Esophagus (tissue), 2 donors: Measurements from ENCODE around the gene BRD4. TPM values are rescaled to one million over a fixed set of nuclear protein-coding genes. Genes with fewer than 3 reads are reported as not detected.
A peak's percentile ranks its signal among the peaks of the same experiment; 100 is the strongest.

Experiments used
- H3K27ac ChIP-seq, 2 donors: one replicate each; pipeline ENCODE4 v1.5.1; 2013; ENCODE audit warnings: low read depth in 2 of 2, mild to moderate bottlenecking in 2 of 2, inconsistent platforms in 1 of 2, low read length in 1 of 2, moderate library complexity in 1 of 2
- H3K27me3 ChIP-seq, 2 donors: one replicate each; pipeline ENCODE4 v1.6.1; 2013; ENCODE audit warnings: low read length in 2 of 2, control low read depth in 1 of 2, mild to moderate bottlenecking in 1 of 2; ENCODE audit not compliant: insufficient read depth in 2 of 2, control insufficient read depth in 1 of 2
- H3K36me3 ChIP-seq, 2 donors: one replicate each; pipeline ENCODE4 v1.6.1; 2013; ENCODE audit warnings: low read length in 1 of 2; ENCODE audit not compliant: control insufficient read depth in 2 of 2, insufficient read depth in 2 of 2
- H3K4me1 ChIP-seq, 2 donors: one replicate each; pipeline ENCODE4 v1.6.1; 2013; ENCODE audit warnings: low read length in 1 of 2; ENCODE audit not compliant: control insufficient read depth in 2 of 2, insufficient read depth in 2 of 2
- H3K4me3 ChIP-seq, 2 donors: one replicate each; pipeline ENCODE4 v1.5.1; 2013; ENCODE audit warnings: low read length in 2 of 2, mild to moderate bottlenecking in 2 of 2, low read depth in 1 of 2, moderate library complexity in 1 of 2
- H3K9me3 ChIP-seq, 2 donors: one replicate each; pipeline ENCODE4 v1.6.1; 2013; ENCODE audit warnings: mild to moderate bottlenecking in 2 of 2, low read depth in 1 of 2, low read length in 1 of 2, moderate library complexity in 1 of 2; ENCODE audit not compliant: control insufficient read depth in 2 of 2, insufficient read depth in 1 of 2
- WGBS, 2 donors: extraction: QIAGEN DNeasy Blood & Tissue Kit; methylation state at CpG; one replicate each; pipeline ENCODE4 v1.1.7; 2013; 5-methylcytosine and 5-hydroxymethylcytosine counted together
- polyA plus RNA-seq, 2 donors: library from polyadenylated mRNA; stranded (reverse); fragments of 200-250 nt; gene quantifications; one replicate each; pipeline ENCODE4 v1.2.3, GENCODE V29; 2013
- donor health status: healthy with polysubstance abuse.
- donor health status: Bipolar disorder and iron deficiency.

Gene BRD4
- polyA plus RNA-seq, 2 donors, result 13.9 to 27.4 TPM

DNA sequence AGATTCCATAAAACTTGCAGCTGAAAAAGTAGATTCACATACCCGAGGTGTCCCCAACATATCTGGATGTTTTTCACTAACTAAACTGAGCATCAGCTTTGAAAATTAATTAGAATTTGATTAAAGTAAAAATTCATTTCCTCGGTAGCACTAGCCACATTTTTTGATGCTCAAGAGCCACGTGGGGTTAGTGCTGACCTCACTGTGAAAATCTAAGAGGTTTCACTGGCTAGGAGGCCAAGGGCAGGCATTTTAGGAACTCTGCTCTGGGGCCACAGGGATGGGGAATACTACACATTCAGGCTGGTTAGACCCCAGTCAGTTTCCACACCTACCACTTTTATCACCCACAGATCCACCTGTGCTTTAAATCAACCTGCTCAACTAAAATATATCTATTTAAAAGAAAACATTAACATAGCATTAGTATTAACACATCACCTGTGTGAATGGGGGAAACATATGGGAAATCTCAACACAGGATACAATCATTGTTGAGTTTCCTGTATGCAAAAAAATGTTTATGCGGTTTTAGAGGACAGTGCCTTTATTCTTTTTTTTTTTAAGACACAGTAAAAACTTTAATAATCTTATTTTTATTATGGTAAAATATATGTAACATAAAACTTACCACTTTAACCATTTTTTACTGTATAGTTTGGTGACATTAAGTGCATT, 45.5 kb downstream of the BRD4 start:
- peaks cover 17 to 29% of the 10 kb centered on the region in 2 donors for H3K4me1 ChIP-seq
- H3K27me3 ChIP-seq, result no peaks in the 10 kb centered on the region
- H3K9me3 ChIP-seq, result no peaks in the 10 kb centered on the region
- WGBS, 2 donors, result 42 to 47% methylated on average over 4 of the region's 4 CpGs
- no peak overlapping the region for H3K27ac ChIP-seq
- no peak overlapping the region for H3K4me3 ChIP-seq
- H3K36me3 ChIP-seq, result no peaks in the 10 kb centered on the region

DNA sequence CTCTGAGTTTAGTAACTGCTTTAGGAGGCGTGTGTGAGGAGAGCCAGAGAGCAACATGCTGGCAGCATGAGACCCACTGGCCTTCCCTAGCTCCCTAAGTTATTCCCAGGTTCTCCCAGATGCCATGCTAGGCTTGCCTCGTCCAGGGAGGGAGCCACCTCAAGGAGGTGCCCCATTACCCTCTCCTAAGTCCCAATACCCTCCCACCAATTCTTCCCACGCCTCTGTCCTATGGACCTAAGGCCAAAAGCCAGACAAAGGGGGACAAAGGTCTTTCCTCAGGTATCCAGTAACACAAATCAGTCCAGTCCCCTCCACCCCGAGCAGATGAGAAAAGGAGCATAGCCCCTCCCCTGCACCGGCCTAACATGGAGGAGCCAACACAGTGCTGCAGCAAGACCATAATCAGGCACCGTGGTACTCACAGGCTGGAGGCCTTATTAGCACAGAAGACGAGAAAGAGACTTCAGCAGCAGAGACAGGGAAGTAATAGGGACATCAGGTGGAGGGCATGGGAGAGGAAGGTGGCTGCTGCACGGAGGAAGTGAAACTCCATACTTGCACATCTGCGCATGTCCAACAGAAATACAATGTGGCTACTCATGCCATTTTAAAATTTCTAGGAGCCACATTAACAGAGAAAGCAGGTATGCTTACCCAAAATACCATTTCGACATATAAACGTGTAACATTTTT, 46.3 kb downstream of the BRD4 start:
- Histone ChIP-seq H3K4me1 (peaks cover 17 to 33% of the 10 kb centered on the region in 2 donors), H3K27me3 (no peaks in the 10 kb centered on the region), H3K36me3 (no peaks in the 10 kb centered on the region), H3K27ac (no peak overlapping the region), H3K4me3 (no peak overlapping the region), H3K9me3 (no peaks in the 10 kb centered on the region)
- 68 to 74% methylated on average over 11 of the region's 11 CpGs for WGBS, 2 donors

DNA sequence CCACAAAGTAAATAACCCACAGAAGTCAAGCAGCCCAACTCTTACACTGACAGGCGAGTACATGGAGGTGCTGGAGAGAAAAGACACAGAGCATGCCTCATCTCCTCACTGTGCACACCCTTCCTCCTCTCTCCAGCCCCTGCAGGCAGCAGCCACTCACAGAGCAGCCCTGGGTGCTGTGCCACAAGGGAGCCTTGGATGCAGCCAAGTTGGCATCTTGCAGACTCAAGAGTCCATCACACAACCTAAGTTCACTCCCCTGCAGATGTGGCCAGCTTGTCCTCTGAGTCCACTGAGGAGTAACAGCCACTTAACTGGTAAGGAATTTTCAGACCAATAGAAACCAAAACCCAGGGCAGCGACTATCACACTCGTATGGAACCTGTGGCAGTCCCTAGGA, 47.4 kb downstream of the BRD4 start:
- H3K36me3 ChIP-seq, result no peaks in the 10 kb centered on the region
- no peaks in the 10 kb centered on the region for H3K27me3 ChIP-seq
- 73 to 79% methylated on average over 3 of the region's 3 CpGs for WGBS, 2 donors
- H3K9me3 ChIP-seq, result no peaks in the 10 kb centered on the region
- no peak overlapping the region for H3K4me3 ChIP-seq
- peaks cover 24 to 43% of the 10 kb centered on the region in 2 donors for H3K4me1 ChIP-seq
- no peak overlapping the region for H3K27ac ChIP-seq

DNA sequence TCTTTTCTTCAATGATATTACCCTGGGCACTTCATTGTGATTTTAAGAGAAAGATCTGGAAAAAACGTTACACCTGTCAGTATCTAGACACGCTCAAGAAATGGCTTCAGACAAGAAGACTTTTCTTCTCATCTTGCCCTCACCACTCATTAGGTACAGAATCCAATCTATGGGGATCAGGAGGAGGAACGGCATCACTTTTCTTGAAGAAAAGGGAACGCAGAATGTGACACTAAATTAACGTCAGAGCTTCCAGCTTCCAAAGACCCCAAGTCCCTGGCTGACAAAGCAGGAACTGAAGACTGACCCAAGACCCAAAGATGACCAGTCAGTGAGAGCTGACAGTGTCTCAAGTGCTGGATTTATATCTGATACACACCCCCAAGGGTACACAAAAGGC, 48.2 kb downstream of the BRD4 start:
- Histone ChIP-seq H3K27ac (peak overlapping the region; percentile 54 to 87), H3K36me3 (no peaks in the 10 kb centered on the region), H3K4me3 (no peak overlapping the region), H3K27me3 (no peaks in the 10 kb centered on the region), H3K9me3 (no peaks in the 10 kb centered on the region), H3K4me1 (peaks cover 26 to 42% of the 10 kb centered on the region in 2 donors)
- WGBS, 2 donors, result 84 to 87% methylated on average over 5 of the region's 5 CpGs

DNA sequence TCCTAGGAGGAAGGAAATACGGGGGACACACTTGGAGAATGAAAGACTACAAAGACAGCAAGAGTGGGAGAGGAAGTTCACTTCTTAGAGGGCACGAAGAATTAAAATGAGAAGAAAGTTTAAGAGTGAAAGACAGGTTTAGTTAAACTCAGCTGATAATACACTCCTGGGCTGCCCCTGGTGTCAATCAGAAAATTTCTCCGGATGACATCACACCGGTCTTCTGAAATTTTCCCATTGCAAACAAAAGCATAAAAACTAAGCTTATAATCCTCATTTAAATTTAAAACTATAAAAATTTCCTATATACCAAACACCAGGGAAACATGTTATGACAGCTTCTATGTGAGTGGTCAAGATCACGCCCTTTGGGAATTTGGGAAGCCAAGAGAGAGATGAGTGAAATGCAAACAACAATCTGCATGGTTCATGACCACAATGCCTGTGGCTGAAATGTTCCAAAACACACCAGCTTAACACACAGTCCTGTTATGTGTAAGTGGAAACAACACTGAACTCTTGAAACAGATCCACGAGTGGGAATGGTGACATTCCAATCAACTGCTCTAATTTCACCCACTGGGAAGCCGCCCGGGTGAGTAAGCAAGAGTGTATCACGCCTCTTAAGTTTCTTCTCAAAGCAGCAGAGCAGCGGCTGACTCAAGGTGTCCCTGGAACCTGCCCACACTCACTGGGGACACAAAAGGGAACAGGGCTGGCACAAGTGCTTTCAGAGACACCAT, 49.0 kb downstream of the BRD4 start:
- 33 to 40% methylated on average over 10 of the region's 10 CpGs for WGBS, 2 donors
- Histone ChIP-seq H3K27me3 (no peaks in the 10 kb centered on the region), H3K4me1 (peaks cover 26 to 37% of the 10 kb centered on the region in 2 donors), H3K27ac (peak overlapping the region; percentile 54 to 87), H3K9me3 (no peaks in the 10 kb centered on the region), H3K4me3 (no peak overlapping the region), H3K36me3 (no peaks in the 10 kb centered on the region)

DNA sequence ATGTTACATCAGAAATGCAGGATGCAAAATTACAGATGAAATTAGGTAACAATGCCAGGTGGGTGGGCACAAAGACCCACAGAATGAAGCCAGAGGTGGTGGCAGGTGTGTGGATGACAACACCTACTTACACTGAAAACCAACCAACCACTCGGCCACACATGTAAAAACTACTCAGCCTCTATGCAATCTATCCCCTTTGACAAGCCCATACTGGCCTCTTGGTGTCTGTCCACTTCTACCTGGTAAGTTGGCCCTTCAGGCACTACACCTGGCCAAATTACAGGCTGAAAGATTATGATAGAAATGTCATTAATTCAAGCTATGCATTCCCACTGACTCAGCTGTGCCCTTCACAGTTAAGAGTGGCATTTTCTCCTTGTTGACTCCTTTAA, 50.0 kb downstream of the BRD4 start:
- H3K4me3 ChIP-seq, result no peak overlapping the region
- 44 to 54% methylated on average over 1 of the region's 1 CpG for WGBS, 2 donors
- no peaks in the 10 kb centered on the region for H3K36me3 ChIP-seq
- peaks cover 26 to 40% of the 10 kb centered on the region in 2 donors for H3K4me1 ChIP-seq
- peak overlapping the region; percentile 47 to 87 for H3K27ac ChIP-seq
- H3K27me3 ChIP-seq, result no peaks in the 10 kb centered on the region
- H3K9me3 ChIP-seq, result no peaks in the 10 kb centered on the region

DNA sequence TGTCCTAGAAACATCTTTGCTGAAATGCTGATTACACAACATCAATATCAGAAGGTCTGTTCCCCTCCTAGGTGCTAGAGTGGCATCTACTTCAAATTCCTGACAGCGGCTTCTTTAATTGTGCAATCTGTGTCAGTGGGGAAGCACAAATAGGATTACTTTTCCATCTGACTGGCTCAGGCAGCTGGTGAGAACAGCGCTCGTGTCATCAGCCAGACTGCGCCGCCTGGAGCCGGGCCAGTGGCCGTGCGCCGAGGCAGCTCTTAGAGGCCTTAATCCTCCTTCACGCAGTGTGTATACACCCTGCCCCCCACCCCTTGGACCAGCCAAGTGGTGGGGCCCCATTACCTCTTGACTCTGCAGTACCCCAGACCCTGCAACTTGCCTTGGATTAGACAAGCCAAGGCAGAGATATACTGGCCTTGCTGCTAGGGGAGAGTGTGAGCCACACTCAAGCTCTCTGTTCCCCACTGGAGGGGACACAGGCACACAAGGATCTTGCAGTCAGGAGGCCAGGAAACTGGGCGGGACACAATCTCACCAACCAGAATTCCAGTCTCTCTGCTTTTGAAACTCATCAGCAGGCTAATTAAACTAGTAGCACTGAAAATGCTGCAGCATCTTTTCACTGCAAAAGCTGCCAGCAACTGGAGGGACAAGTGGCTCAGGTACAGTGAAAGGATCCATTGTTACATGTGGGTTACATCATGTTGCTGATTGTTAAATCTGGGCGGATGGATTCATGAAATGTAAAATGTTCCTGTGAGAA, 51.2 kb downstream of the BRD4 start:
- H3K4me1 ChIP-seq, result peaks cover 30 to 50% of the 10 kb centered on the region in 2 donors
- H3K36me3 ChIP-seq, result no peaks in the 10 kb centered on the region
- H3K9me3 ChIP-seq, result no peaks in the 10 kb centered on the region
- peak overlapping the region; percentile 68 to 87 for H3K27ac ChIP-seq
- H3K27me3 ChIP-seq, result no peaks in the 10 kb centered on the region
- H3K4me3 ChIP-seq, result no peak overlapping the region
- 11 to 20% methylated on average over 12 of the region's 12 CpGs for WGBS, 2 donors

DNA sequence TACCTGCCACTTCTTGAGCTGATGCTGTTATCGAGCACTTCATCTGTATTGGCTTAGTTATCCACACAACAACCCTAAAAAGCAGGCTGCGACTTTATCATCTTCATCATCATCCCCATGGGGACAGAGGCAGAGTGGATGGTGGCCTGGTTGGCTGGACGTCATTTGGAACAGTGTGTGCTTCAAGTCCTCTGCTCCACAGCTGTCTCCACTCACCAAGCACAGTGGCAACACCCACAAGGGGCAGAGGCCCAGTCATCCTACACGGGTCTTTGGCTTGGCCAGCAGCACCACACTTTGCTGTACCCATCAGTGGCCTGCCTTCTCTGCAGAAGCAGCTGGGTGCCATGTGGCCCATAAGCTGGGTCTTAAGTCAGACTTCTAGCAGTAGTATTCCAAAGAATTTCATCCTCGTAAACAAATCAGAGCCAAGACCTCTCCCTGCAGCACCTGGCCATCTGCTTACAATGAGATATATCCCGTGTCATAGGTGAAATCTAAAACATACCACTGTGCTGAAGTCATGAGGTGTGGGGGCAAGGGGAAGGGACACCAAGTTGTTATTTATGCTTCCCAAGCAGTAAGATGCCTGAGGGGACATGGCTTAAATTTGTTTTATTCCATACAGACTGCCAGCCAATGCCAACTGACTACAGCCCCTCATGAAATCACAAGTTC, 52.2 kb downstream of the BRD4 start:
- 58 to 59% methylated on average over 6 of the region's 6 CpGs for WGBS, 2 donors
- Histone ChIP-seq H3K4me3 (no peak overlapping the region), H3K36me3 (no peaks in the 10 kb centered on the region), H3K4me1 (peaks cover 28 to 50% of the 10 kb centered on the region in 2 donors), H3K27ac (peak overlapping the region; percentile 68 to 80), H3K9me3 (no peaks in the 10 kb centered on the region), H3K27me3 (no peaks in the 10 kb centered on the region)
